C4-2B (cell line): Measurements from ENCODE around the gene PARVA.

ENCODE experiments used
- H3K27ac ChIP-seq: fragments of 450-650 bp; 2 replicates; pipeline ENCODE4 v1.5.1; 2017
- CTCF ChIP-seq: fragments of 450-650 bp; conservative IDR thresholded peaks from 2 replicates; pipeline ENCODE4 v1.5.1; 2017; ENCODE audit warnings: mild to moderate bottlenecking
- ZFX ChIP-seq: fragments of 450-650 bp; IDR thresholded peaks from 2 replicates; pipeline ENCODE4 v1.6.1; 2017

The PARVA gene

GRCh38 chr11:12540913-12541582, 163.7 kb downstream of the PARVA start:
- TF ChIP-seq ZFX (no peak), CTCF (no peak)
- H3K27ac ChIP-seq = no peak overlapping the region

- no peak for TF ChIP-seq CTCF
- no peak for TF ChIP-seq ZFX
- no peak overlapping the region for H3K27ac ChIP-seq
These were observed 164.3 kb downstream of the PARVA start for GRCh38 chr11:12541583-12542151.

- TF ChIP-seq CTCF (no peak), ZFX (no peak)
- no peak overlapping the region for H3K27ac ChIP-seq
These were observed 165.0 kb downstream of the PARVA start for GRCh38 chr11:12542186-12542935.

GRCh38 chr11:12543596-12544415, 166.4 kb downstream of the PARVA start:
- TF ChIP-seq CTCF = no peak
- no peak for TF ChIP-seq ZFX
- no peak overlapping the region; the same call in 1 of the 2 replicates for H3K27ac ChIP-seq

- no peak overlapping the region for H3K27ac ChIP-seq
- no peak for TF ChIP-seq CTCF
- TF ChIP-seq ZFX = no peak
These were observed 167.8 kb downstream of the PARVA start for GRCh38 chr11:12544986-12545775.

GRCh38 chr11:12546122-12546521, 168.8 kb downstream of the PARVA start:
- TF ChIP-seq ZFX (no peak), CTCF (no peak)
- H3K27ac ChIP-seq = no peak overlapping the region
